Placental pericyte (primary cell): ENCODE results near the gene PLS3. TPM values are rescaled to one million over a fixed set of nuclear protein-coding genes. Genes with fewer than 3 reads are reported as not detected.

Experiments
- small RNA-seq: library from RNA; depleted of rRNA; stranded (forward); fragments of <200 nt; gene quantifications from one replicate; pipeline ENCODE3, GENCODE V24; 2012; ENCODE audit warnings: low replicate concordance
- total RNA-seq: library from RNA; depleted of rRNA; stranded (reverse); fragments of >200 nt; gene quantifications from 2 replicates; pipeline ENCODE4 v1.2.3, GENCODE V29; 2012

PLS3 gene
- 153 and 327 TPM in 2 replicates for total RNA-seq

GRCh38 chrX:115560978-115561604 lies at the start of gene PLS3:
TSS of gene PLS3 (plus strand) at chrX:115561174. CDS start at chrX:115610251, 49,077 bp downstream.

Small RNAs within 50 kb of the gene (small RNA-seq; reads per million reads assigned to genes)
- not detected for gene RF00264
